Measurements from ENCODE around the gene RAB3D.

DNA sequence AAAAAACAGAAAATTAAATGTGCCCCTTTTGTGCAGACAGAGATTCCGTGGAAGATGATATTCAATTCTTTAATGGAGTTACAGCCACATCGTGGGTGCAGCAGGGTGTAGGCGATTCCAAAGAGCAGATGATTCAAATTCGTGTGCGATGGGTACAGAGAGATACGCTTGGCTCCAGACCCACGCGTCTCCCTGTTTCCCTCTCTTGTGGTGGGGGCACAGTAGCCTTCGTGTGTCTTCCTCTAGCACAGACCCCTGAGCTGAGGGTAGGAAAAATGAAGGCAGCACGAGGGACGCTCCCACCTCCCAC, 38.7 kb downstream of the RAB3D start:
- no peak for TF ChIP-seq CTCF (conservative IDR thresholded peaks at IDR 0.05 in 1 of 2, IDR thresholded peaks at IDR 0.05 in 1 of 2; ENCODE audit: extremely low read depth in 1 of 2, insufficient read depth in 1 of 2, low read depth in 1 of 2, low read length in 2 of 2)
- TF ChIP-seq EZH2 (IDR thresholded peaks at IDR 0.05; ENCODE audit: borderline replicate concordance, low read length): no peak

Data from mammary epithelial cell (primary cell).